ENCODE results near the gene RAB31. TPM values are rescaled to one million over a fixed set of nuclear protein-coding genes. Genes with fewer than 3 reads are reported as not detected.

The RAB31 gene
- total RNA-seq, 1 donor from 2014 or later, result 47.7 TPM

- DNase-seq (ENCODE audit: low read depth) (no peak), FAIRE-seq (no peak)
- peaks cover 4% of the 10 kb centered on the region for H3K36me3 ChIP-seq (ENCODE audit: control insufficient read depth, insufficient read depth, low read length)
- H3K4me3 ChIP-seq (ENCODE audit: low read depth, low read length), result no peak overlapping the region
- H3K27me3 ChIP-seq (ENCODE audit: control insufficient read depth, insufficient read depth, low read length), result no peaks in the 10 kb centered on the region
- no peak for TF ChIP-seq CTCF (IDR thresholded peaks at IDR 0.05; ENCODE audit: insufficient read depth, low read length, severe bottlenecking)
Observed at GRCh38 chr18:9774150-9774549, 66.0 kb downstream of the RAB31 start.

- FAIRE-seq (no peak), DNase-seq (ENCODE audit: low read depth) (no peak)
- Histone ChIP-seq H3K36me3 (ENCODE audit: control insufficient read depth, insufficient read depth, low read length) (peaks cover 4% of the 10 kb centered on the region), H3K4me3 (ENCODE audit: low read depth, low read length) (no peak overlapping the region), H3K27me3 (ENCODE audit: control insufficient read depth, insufficient read depth, low read length) (no peaks in the 10 kb centered on the region)
- TF ChIP-seq CTCF (IDR thresholded peaks at IDR 0.05; ENCODE audit: insufficient read depth, low read length, severe bottlenecking), result no peak
Observed at GRCh38 chr18:9775178-9775577, 67.1 kb downstream of the RAB31 start.

- TF ChIP-seq CTCF (IDR thresholded peaks at IDR 0.05; ENCODE audit: insufficient read depth, low read length, severe bottlenecking), result no peak
- DNase-seq (ENCODE audit: low read depth) (peak; percentile 84), FAIRE-seq (no peak)
- H3K27me3 ChIP-seq (ENCODE audit: control insufficient read depth, insufficient read depth, low read length), result no peaks in the 10 kb centered on the region
- H3K4me3 ChIP-seq (ENCODE audit: low read depth, low read length), result no peak overlapping the region
- H3K36me3 ChIP-seq (ENCODE audit: control insufficient read depth, insufficient read depth, low read length), result peaks cover 4% of the 10 kb centered on the region
Observed at GRCh38 chr18:9779630-9780029, 71.5 kb downstream of the RAB31 start.

GRCh38 chr18:9782073-9782857 is 74.2 kb downstream of the RAB31 start:
- DNase-seq (ENCODE audit: low read depth), result peak; percentile 69
- FAIRE-seq, result no peak
- peaks cover 3% of the 10 kb centered on the region for H3K36me3 ChIP-seq (ENCODE audit: control insufficient read depth, insufficient read depth, low read length)
- no peak overlapping the region for H3K4me3 ChIP-seq (ENCODE audit: low read depth, low read length)
- no peaks in the 10 kb centered on the region for H3K27me3 ChIP-seq (ENCODE audit: control insufficient read depth, insufficient read depth, low read length)
- no peak for TF ChIP-seq CTCF (IDR thresholded peaks at IDR 0.05; ENCODE audit: insufficient read depth, low read length, severe bottlenecking)

GRCh38 chr18:9786631-9787030 is 78.5 kb downstream of the RAB31 start:
- no peak for DNase-seq (ENCODE audit: low read depth)
- H3K36me3 ChIP-seq (ENCODE audit: control insufficient read depth, insufficient read depth, low read length), result peaks cover 3% of the 10 kb centered on the region
- no peaks in the 10 kb centered on the region for H3K27me3 ChIP-seq (ENCODE audit: control insufficient read depth, insufficient read depth, low read length)
- FAIRE-seq, result no peak
- no peak for TF ChIP-seq CTCF (IDR thresholded peaks at IDR 0.05; ENCODE audit: insufficient read depth, low read length, severe bottlenecking)
- no peak overlapping the region for H3K4me3 ChIP-seq (ENCODE audit: low read depth, low read length)

- Histone ChIP-seq H3K4me3 (ENCODE audit: low read depth, low read length) (no peak overlapping the region), H3K36me3 (ENCODE audit: control insufficient read depth, insufficient read depth, low read length) (peaks cover 3% of the 10 kb centered on the region), H3K27me3 (ENCODE audit: control insufficient read depth, insufficient read depth, low read length) (no peaks in the 10 kb centered on the region)
- no peak for TF ChIP-seq CTCF (IDR thresholded peaks at IDR 0.05; ENCODE audit: insufficient read depth, low read length, severe bottlenecking)
- DNase-seq (ENCODE audit: low read depth), result no peak
- no peak for FAIRE-seq
Observed at GRCh38 chr18:9787036-9787435, 78.9 kb downstream of the RAB31 start.
